SK-N-SH treated with all-trans-retinoic acid at 6 μM for 48 hours (cell line): ENCODE results near the gene RNF157.

ENCODE experiments used
- ATAC-seq: fragments of 200-7000 bp; cut with Tn5 transposase; 3 replicates; pipeline ENCODE4 v1.9.1; 2020; ENCODE audit warnings: mild to moderate bottlenecking, moderate library complexity
- ARNTL ChIP-seq: fragments of 450-650 bp; formaldehyde crosslinking; IDR thresholded peaks from 2 replicates; pipeline ENCODE4 v1.5.0; 2020; ENCODE audit warnings: low read depth, mild to moderate bottlenecking, moderate library complexity, borderline replicate concordance
- BACH2 ChIP-seq: fragments of 250-450 bp; sonication (Bioruptor Pico); IDR thresholded peaks from 2 replicates; pipeline ENCODE4 v1.9.0; 2021; ENCODE audit warnings: mild to moderate bottlenecking, borderline replicate concordance
- CSDC2 ChIP-seq: fragments of 250-450 bp; sonication (Bioruptor Pico); IDR thresholded peaks from 2 replicates; pipeline ENCODE4 v1.5.0; 2020; ENCODE audit warnings: mild to moderate bottlenecking, moderate library complexity
- CSRNP3 ChIP-seq: fragments of 250-450 bp; sonication (Bioruptor Pico); IDR thresholded peaks from 2 replicates; pipeline ENCODE4 v1.5.1; 2021; ENCODE audit warnings: mild to moderate bottlenecking, moderate library complexity
- ESRRG ChIP-seq: fragments of 250-450 bp; sonication (Bioruptor Pico); IDR thresholded peaks from 2 replicates; pipeline ENCODE4 v1.6.1; 2021; ENCODE audit warnings: mild to moderate bottlenecking
- ISL1 ChIP-seq: fragments of 250-450 bp; sonication (Bioruptor Pico); IDR thresholded peaks from 2 replicates; pipeline ENCODE4 v2.1.2; 2022; ENCODE audit warnings: mild to moderate bottlenecking, moderate library complexity
- OSR1 ChIP-seq: fragments of 250-450 bp; sonication (Bioruptor Pico); IDR thresholded peaks from 2 replicates; pipeline ENCODE4 v1.8.0; 2022; ENCODE audit warnings: moderate library complexity, mild to moderate bottlenecking, inconsistent platforms
- PATZ1 ChIP-seq: fragments of 250-450 bp; sonication (Bioruptor Pico); IDR thresholded peaks from 2 replicates; pipeline ENCODE4 v1.8.0; 2020; ENCODE audit warnings: mild to moderate bottlenecking, moderate library complexity, borderline replicate concordance
- POU6F1 ChIP-seq: fragments of 250-450 bp; sonication (Bioruptor Pico); IDR thresholded peaks from 2 replicates; pipeline ENCODE4 v1.8.0; 2021; ENCODE audit warnings: low read depth, mild to moderate bottlenecking, moderate library complexity, borderline replicate concordance
- PPARA ChIP-seq: fragments of 250-450 bp; sonication (Bioruptor Pico); IDR thresholded peaks from 2 replicates; pipeline ENCODE4 v1.5.0; 2020; ENCODE audit warnings: mild to moderate bottlenecking, borderline replicate concordance
- RARB ChIP-seq: fragments of 250-450 bp; sonication (Bioruptor Pico); IDR thresholded peaks from 2 replicates; pipeline ENCODE4 v1.8.0; 2021; ENCODE audit warnings: mild to moderate bottlenecking, moderate library complexity
- SNAI2 ChIP-seq: fragments of 250-450 bp; sonication (Bioruptor Pico); IDR thresholded peaks from 2 replicates; pipeline ENCODE4 v1.5.0; 2020; ENCODE audit warnings: mild to moderate bottlenecking, moderate library complexity
- TCF4 ChIP-seq: fragments of 250-450 bp; sonication (Bioruptor Pico); IDR thresholded peaks from 2 replicates; pipeline ENCODE4 v1.8.0; 2021; ENCODE audit warnings: mild to moderate bottlenecking, moderate library complexity, borderline replicate concordance
- ZC3H10 ChIP-seq: fragments of 250-450 bp; sonication (Bioruptor Pico); IDR thresholded peaks from 2 replicates; pipeline ENCODE4 v1.5.1; 2021; ENCODE audit warnings: mild to moderate bottlenecking, moderate library complexity
- ZFP3 ChIP-seq: fragments of 250-450 bp; sonication (Bioruptor Pico); IDR thresholded peaks from 2 replicates; pipeline ENCODE4 v1.5.0; 2020; ENCODE audit warnings: mild to moderate bottlenecking, moderate library complexity
- ZFP30 ChIP-seq: fragments of 450-650 bp; formaldehyde crosslinking; IDR thresholded peaks from 2 replicates; pipeline ENCODE4 v1.5.0; 2022; ENCODE audit warnings: mild to moderate bottlenecking, moderate library complexity
- ZNF565 ChIP-seq: fragments of 450-650 bp; formaldehyde crosslinking; conservative IDR thresholded peaks from 2 replicates; pipeline ENCODE4 v1.5.0; 2020; ENCODE audit warnings: low read depth, mild to moderate bottlenecking, moderate library complexity
- ZNF70 ChIP-seq: fragments of 450-650 bp; formaldehyde crosslinking; IDR thresholded peaks from 2 replicates; pipeline ENCODE4 v1.5.0; 2020; ENCODE audit warnings: mild to moderate bottlenecking, moderate library complexity
- ZNF8 ChIP-seq: fragments of 450-650 bp; formaldehyde crosslinking; IDR thresholded peaks from 2 replicates; pipeline ENCODE4 v1.5.0; 2020; ENCODE audit warnings: mild to moderate bottlenecking, moderate library complexity
- TF ChIP-seq, protein P1 (sequence below): fragments of 250-450 bp; sonication (Bioruptor Pico); IDR thresholded peaks from 2 replicates; pipeline ENCODE4 v1.5.0; 2020; ENCODE audit warnings: mild to moderate bottlenecking, moderate library complexity

RNF157 gene

GRCh38 chr17:76142039-76142584 lies 98.2 kb downstream of the RNF157 start (continued):
- no peak for TF ChIP-seq PPARA
- no peak for TF ChIP-seq ZNF565 (CRISPR knock-in tag)
- TF ChIP-seq CSDC2 (CRISPR knock-in tag): no peak
- TF ChIP-seq, protein P1, sequence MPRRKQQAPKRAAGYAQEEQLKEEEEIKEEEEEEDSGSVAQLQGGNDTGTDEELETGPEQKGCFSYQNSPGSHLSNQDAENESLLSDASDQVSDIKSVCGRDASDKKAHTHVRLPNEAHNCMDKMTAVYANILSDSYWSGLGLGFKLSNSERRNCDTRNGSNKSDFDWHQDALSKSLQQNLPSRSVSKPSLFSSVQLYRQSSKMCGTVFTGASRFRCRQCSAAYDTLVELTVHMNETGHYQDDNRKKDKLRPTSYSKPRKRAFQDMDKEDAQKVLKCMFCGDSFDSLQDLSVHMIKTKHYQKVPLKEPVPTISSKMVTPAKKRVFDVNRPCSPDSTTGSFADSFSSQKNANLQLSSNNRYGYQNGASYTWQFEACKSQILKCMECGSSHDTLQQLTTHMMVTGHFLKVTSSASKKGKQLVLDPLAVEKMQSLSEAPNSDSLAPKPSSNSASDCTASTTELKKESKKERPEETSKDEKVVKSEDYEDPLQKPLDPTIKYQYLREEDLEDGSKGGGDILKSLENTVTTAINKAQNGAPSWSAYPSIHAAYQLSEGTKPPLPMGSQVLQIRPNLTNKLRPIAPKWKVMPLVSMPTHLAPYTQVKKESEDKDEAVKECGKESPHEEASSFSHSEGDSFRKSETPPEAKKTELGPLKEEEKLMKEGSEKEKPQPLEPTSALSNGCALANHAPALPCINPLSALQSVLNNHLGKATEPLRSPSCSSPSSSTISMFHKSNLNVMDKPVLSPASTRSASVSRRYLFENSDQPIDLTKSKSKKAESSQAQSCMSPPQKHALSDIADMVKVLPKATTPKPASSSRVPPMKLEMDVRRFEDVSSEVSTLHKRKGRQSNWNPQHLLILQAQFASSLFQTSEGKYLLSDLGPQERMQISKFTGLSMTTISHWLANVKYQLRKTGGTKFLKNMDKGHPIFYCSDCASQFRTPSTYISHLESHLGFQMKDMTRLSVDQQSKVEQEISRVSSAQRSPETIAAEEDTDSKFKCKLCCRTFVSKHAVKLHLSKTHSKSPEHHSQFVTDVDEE (CRISPR knock-in tag): no peak
- TF ChIP-seq ZNF70 (CRISPR knock-in tag): no peak
- TF ChIP-seq ZC3H10 (CRISPR knock-in tag): no peak
- TF ChIP-seq ZFP30 (CRISPR knock-in tag): no peak

- ATAC-seq: peak; percentile 96
- no peak for TF ChIP-seq CSRNP3 (CRISPR knock-in tag)
- no peak for TF ChIP-seq ISL1
- TF ChIP-seq ESRRG (CRISPR knock-in tag): no peak
- no peak for TF ChIP-seq ZNF70 (CRISPR knock-in tag)
- no peak for TF ChIP-seq BACH2 (CRISPR knock-in tag)
- no peak for TF ChIP-seq ZFP3 (CRISPR knock-in tag)
- TF ChIP-seq PPARA: no peak
- no peak for TF ChIP-seq ARNTL (CRISPR knock-in tag)
- no peak for TF ChIP-seq ZFP30 (CRISPR knock-in tag)
- no peak for TF ChIP-seq OSR1 (CRISPR knock-in tag)
- TF ChIP-seq, protein P1 (CRISPR knock-in tag): no peak
- no peak for TF ChIP-seq PATZ1 (CRISPR knock-in tag)
Observed at GRCh38 chr17:76141212-76142038, 98.9 kb downstream of the RNF157 start, which contains the start of gene FOXJ1. TSS of gene FOXJ1 (minus strand) at chr17:76141245. CDS start at chr17:76140395, 850 bp downstream.

DNA sequence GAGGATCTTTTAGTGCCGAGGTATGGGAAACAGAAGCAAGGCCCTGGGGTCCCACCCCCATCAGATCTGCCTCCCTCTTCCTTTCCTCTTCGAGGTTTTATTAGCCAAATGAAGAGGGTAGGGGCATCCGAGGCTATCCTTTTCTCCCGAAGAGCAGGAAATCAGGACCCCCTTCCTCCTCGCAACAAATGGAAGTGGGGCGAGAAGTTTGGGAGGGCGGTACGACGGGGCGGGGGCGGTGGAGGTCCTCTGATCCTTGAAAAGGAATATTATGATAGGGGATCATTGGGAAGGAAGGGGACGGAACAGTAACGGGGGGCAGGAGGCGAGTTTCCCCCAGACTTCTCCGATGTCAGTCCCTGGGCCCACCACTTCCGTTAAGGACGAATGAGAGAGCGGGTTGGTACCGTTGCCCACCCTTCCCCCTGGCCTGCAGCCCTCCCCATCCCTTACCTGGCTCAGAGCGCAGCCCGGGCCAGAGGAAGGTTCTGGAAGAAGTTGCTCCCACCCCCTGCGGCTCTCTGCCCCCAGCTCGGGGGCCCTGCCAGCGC lies 99.6 kb downstream of the RNF157 start:
- ATAC-seq: peak; percentile 22
- TF ChIP-seq TCF4 (CRISPR knock-in tag) (no peak), BACH2 (CRISPR knock-in tag) (no peak), PATZ1 (CRISPR knock-in tag) (no peak), ISL1 (no peak), ZC3H10 (CRISPR knock-in tag) (no peak), PPARA (no peak), ZFP30 (CRISPR knock-in tag) (no peak), ZNF8 (CRISPR knock-in tag) (no peak), CSDC2 (CRISPR knock-in tag) (no peak), ZNF70 (CRISPR knock-in tag) (no peak), ARNTL (CRISPR knock-in tag) (no peak), RARB (CRISPR knock-in tag) (no peak), CSRNP3 (CRISPR knock-in tag) (no peak), SNAI2 (CRISPR knock-in tag) (no peak), POU6F1 (CRISPR knock-in tag) (no peak)
